HUES48 (cell line): Measurements from ENCODE around the gene PARVG.

Experiments
- H3K27ac ChIP-seq: one replicate; pipeline ENCODE4 v1.7.0; 2013; ENCODE audit warnings: low read depth, low read length, inconsistent platforms
- H3K27me3 ChIP-seq: 2 replicates; pipeline ENCODE4 v1.6.1; 2013; ENCODE audit warnings: mild to moderate bottlenecking, low read length; ENCODE audit not compliant: control insufficient read depth, insufficient read depth
- H3K36me3 ChIP-seq: 2 replicates; pipeline ENCODE4 v1.6.1; 2013; ENCODE audit warnings: low read length; ENCODE audit not compliant: control insufficient read depth, insufficient read depth
- H3K4me1 ChIP-seq: 2 replicates; pipeline ENCODE4 v1.6.1; 2013; ENCODE audit warnings: mild to moderate bottlenecking, low read length; ENCODE audit not compliant: control insufficient read depth, insufficient read depth
- H3K4me3 ChIP-seq: 2 replicates; pipeline ENCODE4 v1.5.1; 2013; ENCODE audit warnings: mild to moderate bottlenecking, low read depth, low read length
- H3K9ac ChIP-seq: 2 replicates; pipeline ENCODE4 v1.6.1; 2013; ENCODE audit warnings: mild to moderate bottlenecking, low read depth, low read length, moderate library complexity
- H3K9me3 ChIP-seq: 2 replicates; pipeline ENCODE4 v1.6.1; 2013; ENCODE audit warnings: low read length; ENCODE audit not compliant: control insufficient read depth, insufficient read depth

Gene PARVG

GRCh38 chr22:44187652-44188230, 7.0 kb downstream of the PARVG start:
- Histone ChIP-seq H3K9me3 (no peaks in the 10 kb centered on the region), H3K27me3 (no peaks in the 10 kb centered on the region), H3K36me3 (no peaks in the 10 kb centered on the region), H3K27ac (no peak overlapping the region), H3K9ac (no peak overlapping the region), H3K4me1 (no peaks in the 10 kb centered on the region), H3K4me3 (no peak overlapping the region)

- Histone ChIP-seq H3K4me3 (no peak overlapping the region), H3K27me3 (no peaks in the 10 kb centered on the region), H3K9ac (no peak overlapping the region), H3K27ac (no peak overlapping the region), H3K36me3 (no peaks in the 10 kb centered on the region), H3K4me1 (no peaks in the 10 kb centered on the region), H3K9me3 (no peaks in the 10 kb centered on the region)
Measured at GRCh38 chr22:44188316-44188715, 7.6 kb downstream of the PARVG start.

GRCh38 chr22:44188986-44189630, 8.4 kb downstream of the PARVG start:
- no peak overlapping the region for H3K27ac ChIP-seq
- no peak overlapping the region for H3K4me3 ChIP-seq
- H3K4me1 ChIP-seq, result no peaks in the 10 kb centered on the region
- no peaks in the 10 kb centered on the region for H3K27me3 ChIP-seq
- H3K9ac ChIP-seq, result no peak overlapping the region
- H3K36me3 ChIP-seq, result no peaks in the 10 kb centered on the region
- H3K9me3 ChIP-seq, result no peaks in the 10 kb centered on the region

- H3K4me1 ChIP-seq, result no peaks in the 10 kb centered on the region
- no peak overlapping the region for H3K9ac ChIP-seq
- no peak overlapping the region for H3K27ac ChIP-seq
- H3K27me3 ChIP-seq, result no peaks in the 10 kb centered on the region
- no peak overlapping the region for H3K4me3 ChIP-seq
- H3K36me3 ChIP-seq, result no peaks in the 10 kb centered on the region
- no peaks in the 10 kb centered on the region for H3K9me3 ChIP-seq
Measured at GRCh38 chr22:44190381-44190976, 9.8 kb downstream of the PARVG start.

GRCh38 chr22:44191036-44191454, 10.3 kb downstream of the PARVG start:
- Histone ChIP-seq H3K4me1 (no peaks in the 10 kb centered on the region), H3K27ac (no peak overlapping the region)

GRCh38 chr22:44192098-44192815, 11.5 kb downstream of the PARVG start:
- H3K4me3 ChIP-seq, result no peak overlapping the region
- H3K36me3 ChIP-seq, result no peaks in the 10 kb centered on the region
- no peaks in the 10 kb centered on the region for H3K4me1 ChIP-seq
- no peaks in the 10 kb centered on the region for H3K27me3 ChIP-seq
- no peak overlapping the region for H3K27ac ChIP-seq
- H3K9ac ChIP-seq, result no peak overlapping the region
- H3K9me3 ChIP-seq, result no peaks in the 10 kb centered on the region

More at GRCh38 chr22:44191036-44191454, 10.3 kb downstream of the PARVG start:
- no peak overlapping the region for H3K4me3 ChIP-seq
- H3K27me3 ChIP-seq, result no peaks in the 10 kb centered on the region
- H3K9me3 ChIP-seq, result no peaks in the 10 kb centered on the region
- H3K9ac ChIP-seq, result no peak overlapping the region
- H3K36me3 ChIP-seq, result no peaks in the 10 kb centered on the region

- Histone ChIP-seq H3K9ac (no peak overlapping the region), H3K36me3 (no peaks in the 10 kb centered on the region), H3K4me3 (no peak overlapping the region), H3K27me3 (no peaks in the 10 kb centered on the region), H3K4me1 (no peaks in the 10 kb centered on the region), H3K27ac (no peak overlapping the region), H3K9me3 (no peaks in the 10 kb centered on the region)
Measured at GRCh38 chr22:44192816-44193534, 12.2 kb downstream of the PARVG start.

GRCh38 chr22:44193535-44193891, 12.8 kb downstream of the PARVG start:
- H3K9ac ChIP-seq, result no peak overlapping the region
- no peak overlapping the region for H3K27ac ChIP-seq
- no peaks in the 10 kb centered on the region for H3K9me3 ChIP-seq
- no peaks in the 10 kb centered on the region for H3K4me1 ChIP-seq
- H3K36me3 ChIP-seq, result no peaks in the 10 kb centered on the region
- no peak overlapping the region for H3K4me3 ChIP-seq
- H3K27me3 ChIP-seq, result no peaks in the 10 kb centered on the region

GRCh38 chr22:44194569-44194968, 13.8 kb downstream of the PARVG start:
- Histone ChIP-seq H3K36me3 (no peaks in the 10 kb centered on the region), H3K27ac (no peak overlapping the region), H3K4me1 (no peaks in the 10 kb centered on the region), H3K9me3 (no peaks in the 10 kb centered on the region), H3K9ac (no peak overlapping the region), H3K4me3 (no peak overlapping the region), H3K27me3 (no peaks in the 10 kb centered on the region)

GRCh38 chr22:44195189-44195871, 14.6 kb downstream of the PARVG start:
- no peak overlapping the region for H3K9ac ChIP-seq
- H3K4me1 ChIP-seq, result no peaks in the 10 kb centered on the region
- H3K27ac ChIP-seq, result no peak overlapping the region
- H3K27me3 ChIP-seq, result no peaks in the 10 kb centered on the region
- H3K4me3 ChIP-seq, result no peak overlapping the region
- no peaks in the 10 kb centered on the region for H3K36me3 ChIP-seq
- H3K9me3 ChIP-seq, result no peaks in the 10 kb centered on the region
